Breast epithelium (tissue), 4 donors: ENCODE results near the gene MAP3K6. TPM values are rescaled to one million over a fixed set of nuclear protein-coding genes. Genes with fewer than 3 reads are reported as not detected.

Source experiments
- DNase-seq, 2 donors: peaks; one replicate each; pipeline ENCODE4 v3.0.0-alpha.2; 2019; ENCODE audit warnings: low spot score in 2 of 2
- H3K27ac ChIP-seq, 2 donors: fragments of 200-600 bp; sonication (generic) in 1 of 2; one replicate each; pipeline ENCODE4 v1.5.1; 2016 to 2019; ENCODE audit warnings: mild to moderate bottlenecking in 1 of 2
- H3K27me3 ChIP-seq, 2 donors: fragments of 200-600 bp; sonication (generic) in 1 of 2; one replicate each; pipeline versions ENCODE4 v1.5.1 to v1.6.0; 2017 to 2019; ENCODE audit warnings: control low read depth in 1 of 2, mild to moderate bottlenecking in 1 of 2
- H3K36me3 ChIP-seq: fragments of 200-600 bp; one replicate; pipeline ENCODE4 v1.5.1; 2019
- H3K4me1 ChIP-seq, 2 donors: fragments of 200-600 bp; sonication (generic); one replicate each; pipeline ENCODE4 v1.5.1; 2016 to 2019; ENCODE audit warnings: control low read depth in 1 of 2
- H3K4me3 ChIP-seq, 3 donors: fragments of 200-600 bp; sonication (generic); 1 replicate in 2 of 3; 2 replicates in 1 of 3; pipeline ENCODE4 v1.5.1; 2016 to 2019; ENCODE audit warnings: mild to moderate bottlenecking in 3 of 3, moderate library complexity in 2 of 3
- H3K9me3 ChIP-seq, 2 donors: fragments of 200-600 bp; sonication (generic) in 1 of 2; one replicate each; pipeline ENCODE4 v1.5.1; 2016 to 2019; ENCODE audit warnings: control low read depth in 1 of 2
- CTCF ChIP-seq, 3 donors: fragments of 450-650 bp; IDR thresholded peaks; one replicate each; pipeline ENCODE4 v1.5.1; 2016 to 2017; ENCODE audit warnings: antibody characterized with exemption in 3 of 3, mild to moderate bottlenecking in 3 of 3, moderate library complexity in 3 of 3
- POLR2A ChIP-seq: fragments of 450-650 bp; IDR thresholded peaks from one replicate; pipeline ENCODE4 v1.6.1; 2016; ENCODE audit warnings: antibody characterized with exemption, mild to moderate bottlenecking, moderate library complexity
- POLR2AphosphoS5 ChIP-seq, 3 donors: sonication (generic); formaldehyde crosslinking; IDR thresholded peaks; one replicate each; pipeline ENCODE4 v1.6.1; 2017; ENCODE audit warnings: antibody characterized with exemption in 3 of 3
- intact Hi-C: fragments of 100-400 bp; cut with DNase I; formaldehyde crosslinking; loops from one replicate; pipeline ENCODE4 v1.15.1; 2023; ENCODE audit warnings: low total_unique reads
- total RNA-seq, 3 donors: library from RNA; depleted of rRNA; stranded (reverse); fragments of >200 nt; gene quantifications; one replicate each; pipeline ENCODE4 v1.1.0, GENCODE V29; 2016

The MAP3K6 gene
- total RNA-seq, 3 donors from 2014 or later, result 29.4 to 67.5 (median 52.0) TPM

DNA sequence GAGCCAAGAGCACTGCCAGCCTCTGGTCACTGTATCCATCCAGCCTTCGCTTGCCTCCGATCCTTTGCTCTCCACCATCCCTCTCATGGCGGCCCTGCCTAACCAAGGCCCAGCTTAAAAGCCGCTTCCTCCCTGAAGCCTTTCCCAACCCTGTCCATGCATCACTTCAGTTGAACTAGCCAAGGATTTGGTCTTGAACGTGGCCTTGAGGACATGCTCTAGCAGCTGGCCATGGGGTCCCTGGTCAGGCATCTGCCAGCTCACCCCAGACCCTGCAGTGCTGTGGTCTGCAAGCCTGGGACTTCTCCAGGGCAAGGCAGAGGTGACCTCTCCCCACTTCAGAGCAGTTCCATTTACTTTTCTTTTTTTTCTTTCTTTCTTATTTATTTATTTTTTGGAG lies 30.0 kb downstream of the MAP3K6 start:
- no peak for TF ChIP-seq POLR2A
- no peak for TF ChIP-seq POLR2AphosphoS5 (IDR thresholded peaks at IDR 0.05)
- no peak for TF ChIP-seq CTCF (IDR thresholded peaks at IDR 0.05)
- intact Hi-C loops, result no loop called here

GRCh38 chr1:27335506-27336422 lies 31.0 kb downstream of the MAP3K6 start:
- peaks cover 5% of the 10 kb centered on the region for H3K36me3 ChIP-seq
- TF ChIP-seq CTCF (IDR thresholded peaks at IDR 0.05) (no peak), POLR2A (no peak), POLR2AphosphoS5 (IDR thresholded peaks at IDR 0.05) (no peak)
- no peak overlapping the region for H3K27ac ChIP-seq
- no peaks in the 10 kb centered on the region for H3K9me3 ChIP-seq
- H3K27me3 ChIP-seq, result no peaks in the 10 kb centered on the region
- intact Hi-C loops, result no loop called here
- DNase-seq, result no peak
- H3K4me3 ChIP-seq, result no peak overlapping the region
- no peaks in the 10 kb centered on the region for H3K4me1 ChIP-seq

More for the DNA sequence above, 30.0 kb downstream of the MAP3K6 start:
- Histone ChIP-seq H3K4me3 (no peak overlapping the region), H3K27me3 (no peaks in the 10 kb centered on the region), H3K27ac (no peak overlapping the region), H3K9me3 (no peaks in the 10 kb centered on the region), H3K36me3 (peaks cover 5% of the 10 kb centered on the region), H3K4me1 (peaks cover 0 to 2% of the 10 kb centered on the region in 2 donors)
- no peak for DNase-seq

GRCh38 chr1:27333717-27334279 lies 33.0 kb downstream of the MAP3K6 start:
- Histone ChIP-seq H3K4me3 (no peak overlapping the region), H3K9me3 (no peaks in the 10 kb centered on the region), H3K36me3 (peaks cover 5% of the 10 kb centered on the region), H3K27ac (no peak overlapping the region), H3K4me1 (no peaks in the 10 kb centered on the region), H3K27me3 (no peaks in the 10 kb centered on the region)
- TF ChIP-seq POLR2A, result no peak
- no peak for TF ChIP-seq CTCF (IDR thresholded peaks at IDR 0.05)
- no peak for TF ChIP-seq POLR2AphosphoS5 (IDR thresholded peaks at IDR 0.05)
- DNase-seq, result no peak
- intact Hi-C loops, result no loop called here

DNA sequence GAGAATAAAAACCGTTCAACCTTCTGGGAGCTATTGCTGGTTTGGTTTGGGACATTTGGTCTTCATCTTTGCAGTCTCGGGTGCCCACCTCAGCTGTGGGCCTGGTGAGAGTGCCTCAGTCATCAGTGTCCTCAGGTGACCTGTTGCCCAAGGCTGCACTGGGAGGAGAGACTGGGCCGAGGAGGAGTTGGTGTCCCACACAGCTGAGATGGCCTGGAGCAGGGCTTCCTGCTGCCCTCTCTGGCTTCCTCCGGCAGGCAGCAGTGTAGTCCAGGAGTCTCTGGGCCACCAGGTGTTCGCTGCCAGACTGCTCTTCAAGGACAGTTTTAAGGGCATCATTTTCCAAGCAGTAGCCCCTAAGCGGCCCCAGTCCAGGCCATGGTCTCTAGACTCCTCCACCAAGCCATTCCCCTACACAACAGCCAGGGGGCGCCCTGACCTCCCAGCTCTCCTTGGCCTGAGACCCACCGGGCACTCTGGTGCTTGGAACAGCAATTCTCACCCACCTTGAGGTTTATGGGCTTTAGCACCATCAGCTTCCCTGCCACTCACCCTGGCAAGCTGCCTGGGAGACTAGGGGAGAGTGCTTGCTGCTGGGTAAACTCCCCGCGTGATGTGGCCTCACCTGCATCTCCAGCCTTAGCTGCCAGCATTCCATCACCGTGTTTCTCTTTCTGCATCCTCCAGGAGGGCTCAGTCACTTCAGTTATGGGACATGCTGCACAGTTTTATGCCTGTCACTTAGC lies 34.1 kb downstream of the MAP3K6 start:
- Histone ChIP-seq H3K36me3 (peaks cover 5% of the 10 kb centered on the region), H3K4me3 (no peak overlapping the region), H3K27me3 (no peaks in the 10 kb centered on the region), H3K4me1 (no peaks in the 10 kb centered on the region), H3K27ac (peak overlapping the region in 1 of 2 donors; percentile 27), H3K9me3 (no peaks in the 10 kb centered on the region)
- intact Hi-C loops, result no loop called here
- peak in 2 of 3 donors; percentile 65 to 73 for TF ChIP-seq CTCF (IDR thresholded peaks at IDR 0.05)
- TF ChIP-seq POLR2A, result no peak
- TF ChIP-seq POLR2AphosphoS5 (IDR thresholded peaks at IDR 0.05), result no peak
- no peak for DNase-seq
